NCI-H524 (cell line): ENCODE data around the gene ROMO1.
"Not testable (repeated sequence)": the region's sequence is repeated elsewhere in the genome, so short reads cannot be mapped to it uniquely, and the experiment has no call there.

Experiments
- DNase-seq, 2 experiments: peaks; one replicate each; lab custom pipeline; 2025; lab: John Stamatoyannopoulos, UW

Gene ROMO1

GRCh38 chr20:35730583-35731468 lies 31.6 kb downstream of the ROMO1 start:
- no peak for DNase-seq

- DNase-seq, result no peak
These were observed 32.2 kb downstream of the ROMO1 start for GRCh38 chr20:35731469-35731788.

GRCh38 chr20:35731862-35732643 lies 32.8 kb downstream of the ROMO1 start:
- DNase-seq, result no peak

- no peak for DNase-seq
These were observed 33.4 kb downstream of the ROMO1 start for GRCh38 chr20:35732644-35732982.

- no peak for DNase-seq
These were observed 35.2 kb downstream of the ROMO1 start for GRCh38 chr20:35734374-35734773.

GRCh38 chr20:35734777-35735649 lies 35.8 kb downstream of the ROMO1 start:
- no peak for DNase-seq

- DNase-seq, result peak in 1 of 2 experiments; percentile 22
These were observed 36.7 kb downstream of the ROMO1 start for GRCh38 chr20:35735826-35736470.

GRCh38 chr20:35737865-35738333 lies 38.7 kb downstream of the ROMO1 start:
- no peak for DNase-seq

GRCh38 chr20:35738410-35739179 lies 39.4 kb downstream of the ROMO1 start:
- no peak for DNase-seq

GRCh38 chr20:35739294-35740163 lies 40.3 kb downstream of the ROMO1 start:
- peak in 1 of 2 experiments; percentile 31 for DNase-seq

GRCh38 chr20:35741892-35742740 lies 42.9 kb downstream of the ROMO1 start, which contains the start of gene RBM39:
Gene RBM39 (minus strand): TSS chr20:35742260. CDS start chr20:35740874, 1,386 bp downstream.
- peak; percentile 100 for DNase-seq

- peak; percentile 38 to 69 for DNase-seq
These were observed 43.7 kb downstream of the ROMO1 start for GRCh38 chr20:35742741-35743523.

GRCh38 chr20:35743693-35744491 lies 44.7 kb downstream of the ROMO1 start:
- no peak for DNase-seq

- DNase-seq, result not testable (repeated sequence)
These were observed 45.3 kb downstream of the ROMO1 start for GRCh38 chr20:35744492-35744841.
